EH (cell line): ENCODE data around the gene FMN1.

Source experiments
- DNase-seq: peaks from one replicate; pipeline ENCODE4 v3.0.0-alpha.2; 2015; ENCODE audit warnings: low read depth

FMN1 gene

GRCh38 chr15:33198541-33198940, 4.0 kb upstream of the FMN1 start:
- DNase-seq, result no peak

GRCh38 chr15:33197636-33198035, 3.1 kb upstream of the FMN1 start:
- DNase-seq, result no peak

- DNase-seq, result no peak
These were observed 277 bp downstream of the FMN1 start for GRCh38 chr15:33194237-33194636.

- DNase-seq, result no peak
These were observed 2.9 kb downstream of the FMN1 start for GRCh38 chr15:33191591-33191990.

GRCh38 chr15:33190539-33190938, 4.0 kb downstream of the FMN1 start:
- DNase-seq, result no peak

- no peak for DNase-seq
These were observed 5.8 kb downstream of the FMN1 start for GRCh38 chr15:33188641-33189257.

GRCh38 chr15:33188159-33188558, 6.4 kb downstream of the FMN1 start:
- no peak for DNase-seq

GRCh38 chr15:33183334-33183733, 11.2 kb downstream of the FMN1 start:
- no peak for DNase-seq

- no peak for DNase-seq
These were observed 11.6 kb downstream of the FMN1 start for GRCh38 chr15:33182926-33183325.

GRCh38 chr15:33182278-33182905, 12.1 kb downstream of the FMN1 start:
- no peak for DNase-seq

- DNase-seq, result no peak
These were observed 14.6 kb downstream of the FMN1 start for GRCh38 chr15:33179874-33180273.

GRCh38 chr15:33171202-33171601, 23.3 kb downstream of the FMN1 start:
- DNase-seq, result no peak

GRCh38 chr15:33169625-33170024, 24.9 kb downstream of the FMN1 start:
- DNase-seq, result no peak

- DNase-seq, result no peak
These were observed 26.1 kb downstream of the FMN1 start for GRCh38 chr15:33168444-33168843.

GRCh38 chr15:33163816-33164215, 30.7 kb downstream of the FMN1 start:
- DNase-seq, result no peak

- no peak for DNase-seq
These were observed 33.3 kb downstream of the FMN1 start for GRCh38 chr15:33161209-33161608.

- DNase-seq, result no peak
These were observed 33.8 kb downstream of the FMN1 start for GRCh38 chr15:33160581-33161165.

GRCh38 chr15:33159726-33160453, 34.6 kb downstream of the FMN1 start:
- no peak for DNase-seq

GRCh38 chr15:33158366-33158765, 36.1 kb downstream of the FMN1 start:
- DNase-seq, result no peak

GRCh38 chr15:33157371-33158037, 37.0 kb downstream of the FMN1 start:
- no peak for DNase-seq

- no peak for DNase-seq
These were observed 38.7 kb downstream of the FMN1 start for GRCh38 chr15:33155691-33156420.
